Superior temporal gyrus (tissue), 1 donor: ENCODE measurements around the gene RIPPLY1.

Experiments
- DNase-seq: peaks from one replicate; pipeline ENCODE4 v3.0.0-alpha.2; 2016; ENCODE audit errors: extremely low spot score

Gene RIPPLY1, protein sequence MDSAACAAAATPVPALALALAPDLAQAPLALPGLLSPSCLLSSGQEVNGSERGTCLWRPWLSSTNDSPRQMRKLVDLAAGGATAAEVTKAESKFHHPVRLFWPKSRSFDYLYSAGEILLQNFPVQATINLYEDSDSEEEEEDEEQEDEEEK

DNA sequence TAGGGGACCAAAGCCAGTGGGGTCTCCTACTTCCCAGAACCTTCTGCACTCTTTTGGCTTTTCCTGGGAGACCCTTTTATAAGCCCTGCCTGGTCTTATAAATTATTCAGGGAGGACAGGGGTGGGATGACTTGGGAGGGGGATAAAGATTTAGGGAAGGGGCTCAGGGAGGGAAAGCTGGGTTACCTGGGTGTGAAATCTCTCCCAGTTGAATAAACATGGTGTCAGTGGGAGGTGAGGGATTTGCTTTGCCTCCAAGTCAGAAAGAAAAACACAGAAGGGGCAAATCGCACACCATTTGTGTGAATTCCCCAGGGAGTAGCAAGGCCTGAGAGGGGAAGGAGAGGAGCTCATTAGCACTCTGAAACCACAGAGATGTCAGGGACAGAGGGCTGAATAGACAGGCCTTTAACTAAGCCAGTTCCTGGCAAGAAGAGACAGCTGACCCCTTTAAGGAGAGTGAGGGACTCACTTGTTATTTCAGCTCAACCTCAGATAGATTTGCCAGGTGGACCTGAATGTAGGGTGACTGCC lies at the start of gene RIPPLY1:
Gene RIPPLY1, minus strand, starts transcription at position 51 of the 534 bp plus-strand sequence. CDS start 54 bp downstream, outside the sequence.
- DNase-seq, result no peak

DNA sequence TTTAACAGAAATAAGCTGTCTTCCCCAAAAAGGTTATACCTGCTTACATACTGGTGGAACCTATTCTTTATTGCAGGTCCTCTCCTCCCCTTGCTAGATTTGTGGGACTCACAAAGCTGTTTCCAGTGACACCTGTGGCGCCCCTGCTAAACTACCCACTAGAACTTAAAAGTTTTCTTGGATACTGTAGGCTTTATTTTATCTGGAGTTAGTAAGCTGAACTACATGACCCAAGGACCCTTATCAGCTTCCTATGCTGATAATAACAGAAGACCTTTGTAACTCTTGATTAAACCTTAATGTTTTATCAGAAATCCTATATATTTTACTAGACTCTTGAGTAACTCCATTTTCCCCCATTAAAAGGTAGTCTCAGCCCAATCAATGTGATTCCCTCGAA lies 49.4 kb upstream of the RIPPLY1 start:
- no peak for DNase-seq

DNA sequence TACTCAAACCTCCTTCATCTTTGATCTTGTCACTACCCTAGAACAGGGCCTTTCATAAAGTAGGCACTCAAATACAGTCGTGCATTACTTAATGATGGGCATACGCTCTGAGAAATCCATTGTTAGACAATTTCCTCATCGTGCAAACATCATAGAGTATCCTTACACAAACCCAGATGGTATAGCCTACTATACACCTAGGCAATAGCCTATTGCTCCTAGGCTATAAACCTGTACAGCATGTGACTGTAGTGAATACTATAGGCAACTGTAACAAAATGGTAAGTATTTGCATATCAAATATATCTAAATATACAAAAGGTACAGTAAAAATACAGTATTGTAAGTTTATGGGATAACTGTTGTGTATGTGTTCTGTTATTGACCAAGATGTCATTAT lies 48.9 kb upstream of the RIPPLY1 start:
- DNase-seq, result no peak

DNA sequence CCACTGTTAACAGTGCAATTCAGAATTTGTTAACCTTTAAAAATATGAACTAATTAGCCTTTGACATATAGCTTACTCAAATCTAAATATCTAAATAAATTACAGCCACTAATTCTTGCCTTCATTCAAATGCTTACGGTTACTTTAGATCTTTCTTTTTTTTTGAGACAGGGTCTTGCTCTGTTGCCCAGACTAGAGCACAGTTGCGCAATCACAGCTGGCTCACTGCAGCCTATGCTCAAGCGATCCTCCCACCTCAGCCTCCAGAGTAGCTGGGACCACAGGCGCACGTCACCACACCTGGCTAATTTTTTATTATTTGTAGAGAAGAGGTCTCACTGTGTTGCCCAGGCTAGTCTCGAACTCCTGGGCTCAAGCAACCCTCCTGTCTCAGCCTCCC lies 48.1 kb upstream of the RIPPLY1 start:
- DNase-seq, result no peak

DNA sequence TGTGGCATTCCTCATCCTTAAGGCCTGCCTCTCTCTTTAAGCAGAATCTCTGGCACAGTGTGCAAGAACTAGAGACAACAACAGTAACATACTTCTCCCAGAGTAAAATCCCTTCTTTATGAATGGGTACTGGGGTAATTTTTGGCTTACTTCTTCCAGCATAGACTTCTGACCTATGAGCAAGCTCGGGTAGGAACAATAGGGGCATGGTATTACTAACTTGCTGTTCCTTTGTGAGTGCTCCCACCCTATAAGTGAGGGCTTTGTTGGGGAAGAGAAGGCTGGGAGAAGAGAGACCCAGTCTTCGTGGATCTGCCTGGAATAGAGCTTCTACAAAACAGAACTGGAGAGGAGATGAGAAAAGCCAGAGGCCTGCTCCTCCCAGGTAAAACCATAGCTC lies 47.2 kb upstream of the RIPPLY1 start:
- no peak for DNase-seq

DNA sequence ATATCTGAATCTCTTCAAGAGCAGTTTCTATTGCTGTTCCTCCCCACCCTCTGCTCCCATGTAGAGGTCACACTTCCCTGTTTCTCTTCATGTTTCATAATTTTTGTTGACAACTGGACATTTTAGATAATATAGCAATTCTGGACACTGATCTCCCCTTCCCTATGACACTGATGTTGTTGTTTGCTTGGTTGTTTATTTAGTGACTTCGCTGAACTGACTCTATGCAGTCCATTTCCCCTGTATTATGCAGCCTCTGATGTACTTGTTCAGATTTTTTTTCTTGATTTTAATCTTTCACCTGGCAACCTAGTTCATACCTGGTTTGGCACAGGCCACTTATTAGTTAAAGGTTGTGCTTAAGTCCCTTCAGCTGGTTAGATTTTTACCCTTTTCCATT lies 46.2 kb upstream of the RIPPLY1 start:
- no peak for DNase-seq

DNA sequence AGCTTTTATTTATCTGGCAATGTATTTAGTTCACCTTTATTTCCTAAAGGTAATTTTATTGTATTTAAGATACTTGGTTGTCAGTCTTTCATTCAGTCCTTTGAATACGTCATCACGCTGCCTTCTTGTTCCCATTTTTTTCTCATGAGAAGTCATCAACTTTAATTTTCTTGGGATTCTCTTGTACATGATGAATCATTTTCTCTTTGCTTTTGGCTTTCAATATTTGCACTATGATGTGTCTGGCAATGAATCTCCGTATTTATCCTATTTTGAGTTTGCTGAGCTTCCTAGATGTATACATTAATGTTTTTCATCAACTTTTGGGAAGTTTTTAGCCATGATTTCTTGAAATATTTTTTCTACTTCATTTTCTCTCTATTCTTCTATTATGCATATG lies 45.5 kb upstream of the RIPPLY1 start:
- no peak for DNase-seq

DNA sequence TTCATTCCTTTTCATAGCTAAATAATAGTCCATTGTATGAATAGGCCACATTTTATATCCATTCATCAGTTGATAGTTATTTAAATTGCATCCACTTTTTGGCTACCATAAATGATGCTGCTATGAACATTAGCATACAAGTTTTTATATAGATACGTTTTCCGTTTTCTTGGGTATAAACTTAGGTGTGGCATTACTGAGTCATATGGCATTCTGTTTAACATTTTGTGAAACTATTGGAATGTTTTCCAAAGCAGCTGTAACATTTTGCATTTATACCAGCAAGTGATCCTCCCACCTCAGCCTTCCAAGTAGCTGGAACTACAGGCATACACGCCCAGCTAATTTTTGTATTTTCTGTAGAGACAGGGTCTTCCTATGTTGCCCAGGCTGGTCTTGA lies 43.3 kb upstream of the RIPPLY1 start:
- DNase-seq, result no peak

DNA sequence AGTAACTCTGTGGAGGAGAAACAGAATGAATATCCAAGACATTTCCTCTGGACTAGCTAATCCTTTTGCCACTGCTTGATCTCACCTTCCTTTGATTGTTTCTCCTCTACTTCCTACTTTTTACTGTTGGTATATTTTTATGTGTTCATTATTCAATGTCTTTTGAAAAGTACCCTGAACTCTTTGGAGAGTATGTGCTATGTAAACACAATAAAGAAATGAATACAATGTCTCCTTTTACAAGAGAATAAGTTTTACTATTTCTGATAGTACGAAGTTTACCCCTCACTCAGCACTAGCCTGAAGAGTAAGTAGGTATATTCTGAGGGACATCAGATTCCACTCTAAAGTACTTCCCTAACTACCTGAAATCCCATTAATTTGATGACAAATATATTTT lies 36.9 kb upstream of the RIPPLY1 start:
- no peak for DNase-seq

DNA sequence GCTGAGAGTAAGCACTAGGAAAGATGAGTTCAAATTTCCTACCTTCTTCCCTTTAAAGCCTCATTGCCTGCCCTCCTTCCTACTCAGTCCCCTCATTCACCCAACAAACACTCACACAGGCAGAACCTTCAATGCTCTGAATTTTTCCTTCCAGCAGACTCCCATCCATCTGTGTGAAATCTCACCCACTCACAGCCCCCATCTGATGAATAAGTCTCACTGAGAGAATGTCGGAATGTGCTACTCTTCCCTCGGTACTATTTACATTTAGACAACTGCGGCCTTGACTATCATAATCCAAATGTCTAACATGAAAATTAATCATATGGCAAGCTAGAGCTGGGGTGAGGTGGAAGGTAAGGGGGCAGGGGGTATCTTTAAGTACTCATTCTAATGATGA lies 36.4 kb upstream of the RIPPLY1 start:
- no peak for DNase-seq

DNA sequence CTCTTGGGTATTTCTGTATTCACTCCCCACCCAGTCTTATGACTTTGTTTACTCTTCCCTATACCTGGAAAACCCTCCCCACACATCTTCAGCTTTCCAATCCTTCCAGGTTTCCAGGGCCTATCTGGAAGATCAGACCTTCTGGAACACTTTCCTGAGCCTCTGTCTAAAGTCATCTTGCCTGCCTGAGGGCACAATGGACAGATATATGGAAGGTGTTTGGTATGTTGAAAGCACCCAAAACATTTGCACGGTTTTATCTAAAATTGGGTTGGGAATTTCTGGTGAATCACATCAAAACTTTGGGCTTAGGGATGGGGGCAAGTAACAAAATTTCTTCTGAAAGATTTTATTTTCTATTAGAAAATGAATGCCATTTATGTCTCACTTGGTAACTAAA lies 33.1 kb upstream of the RIPPLY1 start:
- DNase-seq, result no peak

DNA sequence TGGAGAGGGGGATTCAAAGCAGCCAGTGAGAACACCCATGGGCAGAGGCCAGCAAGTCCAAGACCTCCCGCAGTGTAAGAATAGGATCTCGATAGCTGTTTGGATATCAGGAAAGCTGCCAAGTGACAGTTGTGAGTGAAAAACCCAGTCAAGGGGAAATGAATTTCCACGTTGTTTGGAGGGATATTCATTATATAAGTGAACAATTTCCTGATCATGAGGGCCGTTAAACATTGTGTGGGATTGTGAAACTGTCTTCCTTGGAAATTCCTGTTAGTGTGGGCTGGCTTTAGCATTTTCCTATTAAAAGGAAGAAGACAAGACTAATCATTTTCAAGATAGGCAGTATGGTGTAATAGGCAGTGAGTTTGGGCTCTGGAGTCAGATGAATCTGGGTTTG lies 32.0 kb upstream of the RIPPLY1 start:
- DNase-seq, result no peak

DNA sequence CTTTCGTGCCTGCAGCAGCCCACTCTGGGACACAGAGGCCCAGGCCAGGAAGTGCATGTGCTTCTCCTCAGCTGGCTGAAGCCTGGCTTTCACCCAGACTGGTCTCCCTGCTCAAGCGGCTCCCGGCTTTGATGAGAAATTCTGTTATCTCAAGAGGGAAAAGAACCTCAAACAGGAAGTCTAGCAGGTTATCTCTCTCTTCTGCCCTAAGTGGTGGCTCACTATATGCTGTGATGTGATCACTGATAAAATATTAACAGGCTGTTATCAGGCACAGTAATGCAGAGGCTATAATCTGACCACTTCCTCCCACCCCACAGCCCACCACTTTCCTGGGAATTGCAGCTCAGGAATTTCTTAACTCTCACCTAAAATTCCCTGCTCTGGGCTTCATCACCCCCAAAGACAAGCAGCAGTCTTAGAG lies 30.4 kb upstream of the RIPPLY1 start:
- no peak for DNase-seq

DNA sequence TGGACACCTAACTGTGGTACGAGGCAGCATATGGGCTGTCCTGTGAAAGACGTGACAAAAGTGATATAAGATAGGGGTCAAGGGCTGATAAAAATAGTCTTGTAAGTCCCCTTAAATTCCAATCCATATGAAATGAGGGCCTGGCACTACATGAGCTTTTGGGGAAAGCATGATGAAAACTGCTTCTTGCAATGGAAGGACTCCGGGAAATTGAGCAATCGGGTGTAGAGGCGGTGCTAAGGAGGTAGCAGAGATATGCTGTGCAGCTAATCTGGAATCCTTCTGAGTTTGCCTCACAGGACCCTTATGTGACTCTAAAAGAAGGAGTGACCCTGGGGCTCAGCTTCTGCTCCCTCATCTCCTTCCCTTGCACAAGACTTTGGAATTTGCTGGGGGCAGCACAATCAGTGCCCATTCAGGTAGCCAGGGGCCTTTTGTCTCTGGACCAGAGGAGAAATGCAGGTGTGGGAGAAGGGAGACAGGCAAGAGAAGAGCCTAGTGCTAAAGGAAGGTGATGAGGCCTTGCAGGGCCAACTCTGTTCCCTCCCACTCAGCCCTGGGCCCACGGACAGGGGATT lies 29.9 kb upstream of the RIPPLY1 start:
- no peak for DNase-seq

DNA sequence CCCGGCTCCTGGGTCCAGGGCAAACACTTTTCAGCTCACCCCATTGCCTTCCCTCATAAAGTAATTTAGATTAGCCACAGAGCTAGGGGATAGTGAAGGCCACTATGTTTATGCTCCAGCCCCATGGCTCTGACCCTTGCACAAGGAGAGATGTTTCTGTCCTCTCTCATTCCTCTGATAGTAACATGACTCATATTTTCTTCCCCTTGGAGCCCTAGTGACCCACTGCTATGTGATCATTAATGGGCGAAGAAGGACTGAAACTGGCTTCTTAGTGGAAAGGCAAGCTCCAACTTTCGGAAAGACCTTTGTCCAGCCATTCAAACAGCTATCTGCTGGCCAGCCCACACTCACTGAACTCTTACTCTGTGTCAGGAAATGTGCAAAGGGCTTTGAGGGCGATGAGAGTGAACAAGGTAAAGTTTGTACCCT lies 29.4 kb upstream of the RIPPLY1 start:
- DNase-seq, result no peak

DNA sequence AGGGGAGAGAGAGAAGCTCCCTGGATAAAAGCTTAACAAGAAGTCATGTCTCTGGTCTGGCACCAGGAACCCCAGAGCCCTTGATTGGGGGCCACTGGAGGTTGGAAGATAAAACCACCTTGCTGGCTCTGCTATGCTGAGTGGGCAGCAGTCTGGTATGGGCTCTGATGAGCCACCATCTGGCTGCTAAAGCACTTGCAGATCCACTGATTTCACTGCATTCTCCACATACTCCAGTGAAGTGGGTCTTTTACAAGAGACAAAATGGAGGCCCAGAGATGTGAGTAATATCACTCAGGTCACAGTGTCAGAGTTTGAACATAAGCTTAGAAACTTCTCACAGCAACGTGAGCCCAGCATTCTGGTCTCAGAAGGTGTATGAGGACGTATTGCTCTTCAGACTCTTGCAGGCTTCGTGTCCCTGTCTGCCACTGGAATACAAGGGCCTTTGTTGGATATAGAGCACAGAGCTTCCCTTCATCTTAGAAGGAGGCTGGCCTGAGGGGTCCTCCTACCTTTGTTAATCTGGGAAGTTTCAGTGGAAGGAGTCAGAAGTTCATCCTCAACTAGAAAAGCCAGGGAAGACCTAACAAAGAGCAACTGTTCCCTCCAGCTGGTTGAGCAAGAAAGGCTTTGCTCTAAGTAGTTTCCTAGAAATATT lies 28.8 kb upstream of the RIPPLY1 start:
- DNase-seq, result no peak

DNA sequence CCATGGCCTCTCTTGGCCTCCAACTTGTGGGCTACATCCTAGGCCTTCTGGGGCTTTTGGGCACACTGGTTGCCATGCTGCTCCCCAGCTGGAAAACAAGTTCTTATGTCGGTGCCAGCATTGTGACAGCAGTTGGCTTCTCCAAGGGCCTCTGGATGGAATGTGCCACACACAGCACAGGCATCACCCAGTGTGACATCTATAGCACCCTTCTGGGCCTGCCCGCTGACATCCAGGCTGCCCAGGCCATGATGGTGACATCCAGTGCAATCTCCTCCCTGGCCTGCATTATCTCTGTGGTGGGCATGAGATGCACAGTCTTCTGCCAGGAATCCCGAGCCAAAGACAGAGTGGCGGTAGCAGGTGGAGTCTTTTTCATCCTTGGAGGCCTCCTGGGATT lies 25.1 kb upstream of the RIPPLY1 start:
- no peak for DNase-seq

DNA sequence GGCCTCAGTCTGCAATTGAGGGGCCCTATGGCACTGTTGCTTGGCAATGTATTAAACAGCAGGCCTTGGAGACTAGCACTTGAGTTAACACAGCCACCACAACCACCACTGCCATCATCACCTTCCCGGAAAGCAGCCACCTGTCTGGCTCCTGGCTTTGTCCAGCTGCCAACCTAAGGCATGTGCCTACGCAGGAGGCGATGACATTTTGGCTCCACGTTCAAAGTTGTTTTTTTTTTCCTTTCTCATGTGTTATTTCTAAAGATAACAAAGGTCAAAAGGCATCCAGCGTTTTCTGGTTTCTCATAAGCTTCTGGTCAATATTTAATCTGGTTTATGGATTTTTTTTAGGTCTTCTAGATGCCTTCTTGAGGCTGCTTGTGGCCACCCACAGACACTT lies 24.6 kb upstream of the RIPPLY1 start:
- no peak for DNase-seq

DNA sequence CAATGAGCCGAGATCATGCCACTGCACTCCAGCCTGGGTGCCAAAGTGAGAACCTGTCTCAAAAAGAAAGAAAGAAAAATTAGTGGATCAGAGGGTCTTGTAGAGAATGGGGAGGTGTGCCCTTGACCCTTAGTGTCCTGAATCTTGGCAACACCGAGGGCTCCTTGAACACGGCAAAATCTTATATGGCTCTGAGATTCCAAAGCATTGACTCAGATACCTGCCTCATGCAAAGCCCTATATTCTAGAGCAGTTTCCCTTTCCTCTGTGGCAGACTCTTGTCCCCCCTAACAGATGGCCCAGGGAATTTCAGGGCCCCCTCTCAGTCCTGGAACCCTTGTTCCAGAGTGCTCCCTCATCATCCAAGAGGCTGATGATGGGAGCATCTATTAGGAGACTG lies 23.9 kb upstream of the RIPPLY1 start:
- DNase-seq, result no peak

DNA sequence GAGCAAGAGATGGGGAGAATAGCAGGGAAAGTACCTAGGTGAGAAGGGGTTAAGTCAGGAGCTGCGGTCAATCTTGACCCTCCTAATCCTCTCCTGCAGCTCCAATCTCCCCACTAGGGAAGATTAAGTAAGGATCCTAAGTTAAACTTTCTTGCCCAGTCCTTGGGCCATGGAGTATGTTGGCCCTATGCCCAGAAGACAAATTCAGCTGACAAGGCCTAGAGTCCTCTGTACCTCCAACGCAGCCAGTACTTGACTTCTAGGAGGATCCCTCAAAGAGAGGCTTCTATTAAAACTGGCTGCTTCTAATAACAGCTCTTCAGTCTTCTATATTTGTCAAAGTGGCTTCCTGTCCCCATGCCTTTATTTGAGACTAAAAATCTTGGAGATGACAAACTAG lies 18.5 kb upstream of the RIPPLY1 start:
- no peak for DNase-seq

DNA sequence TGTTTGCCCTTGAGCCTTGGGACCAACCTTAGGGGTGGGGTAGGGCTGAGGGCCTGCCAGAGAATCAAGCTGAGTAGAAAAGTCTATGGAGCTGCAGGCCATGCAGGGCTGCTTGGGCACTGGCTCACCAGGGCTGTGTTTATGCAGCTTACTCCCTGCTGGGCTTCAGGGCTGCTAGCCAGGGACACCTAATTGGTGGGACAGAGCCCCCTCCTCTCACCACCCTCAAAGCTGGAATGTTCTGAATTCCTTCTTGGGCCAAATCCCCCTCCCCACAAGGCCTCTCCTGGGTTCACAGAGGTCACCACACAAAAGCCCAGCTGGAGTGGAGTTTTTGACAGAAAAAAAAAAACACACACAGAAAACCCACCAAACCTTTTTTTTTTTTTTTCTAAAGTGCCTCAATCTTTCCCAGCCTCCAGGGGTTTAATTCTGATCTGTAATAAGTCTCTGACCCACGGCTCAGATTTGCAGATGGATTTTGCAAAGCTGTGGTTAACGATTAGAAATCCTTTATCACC lies 16.9 kb upstream of the RIPPLY1 start, which contains the start of gene CLDN2:
Gene CLDN2, plus strand, starts transcription at position 471 of the 521 bp plus-strand sequence. CDS start 7,827 bp downstream, outside the sequence.
- DNase-seq, result no peak

DNA sequence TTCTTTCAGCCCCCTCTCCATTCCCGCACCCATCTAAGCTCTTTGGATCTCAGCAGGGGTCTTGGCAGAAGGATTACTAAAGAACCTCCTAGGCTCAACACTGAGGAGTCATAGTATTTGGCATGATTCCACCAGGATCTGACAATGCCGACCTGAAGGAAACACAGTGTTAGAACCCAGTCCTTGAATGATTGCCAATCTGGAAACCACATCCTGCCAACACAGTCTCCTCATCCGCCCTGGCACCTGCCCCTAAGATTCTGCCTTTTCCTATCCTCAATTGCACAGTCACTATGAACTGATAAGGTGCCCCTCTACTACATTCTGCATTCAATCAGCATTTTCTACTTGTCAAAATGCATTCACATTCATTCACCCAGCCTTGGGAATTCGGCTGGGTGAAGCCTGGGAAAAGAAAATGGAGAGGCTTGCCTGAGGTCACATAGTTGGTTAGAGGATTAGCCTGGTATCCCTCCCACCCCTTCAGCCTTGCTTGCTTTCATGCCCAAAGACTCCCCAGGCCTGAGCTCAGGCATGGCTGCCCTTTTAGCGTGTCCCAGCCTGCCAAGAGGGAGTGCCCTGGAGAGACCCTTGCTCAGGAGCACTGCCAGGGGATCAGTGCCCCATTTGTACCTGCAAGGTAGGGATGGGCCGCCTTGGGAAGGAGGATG lies 14.8 kb upstream of the RIPPLY1 start:
- no peak for DNase-seq
